ENCODE data around the gene TRMT112. TPM values are rescaled to one million over a fixed set of nuclear protein-coding genes. Genes with fewer than 3 reads are reported as not detected.
A peak's percentile ranks its signal among the peaks of the same experiment; 100 is the strongest.

Gene TRMT112
- polyA plus RNA-seq, 1 donor from 2014 or later = 335 TPM

DNA sequence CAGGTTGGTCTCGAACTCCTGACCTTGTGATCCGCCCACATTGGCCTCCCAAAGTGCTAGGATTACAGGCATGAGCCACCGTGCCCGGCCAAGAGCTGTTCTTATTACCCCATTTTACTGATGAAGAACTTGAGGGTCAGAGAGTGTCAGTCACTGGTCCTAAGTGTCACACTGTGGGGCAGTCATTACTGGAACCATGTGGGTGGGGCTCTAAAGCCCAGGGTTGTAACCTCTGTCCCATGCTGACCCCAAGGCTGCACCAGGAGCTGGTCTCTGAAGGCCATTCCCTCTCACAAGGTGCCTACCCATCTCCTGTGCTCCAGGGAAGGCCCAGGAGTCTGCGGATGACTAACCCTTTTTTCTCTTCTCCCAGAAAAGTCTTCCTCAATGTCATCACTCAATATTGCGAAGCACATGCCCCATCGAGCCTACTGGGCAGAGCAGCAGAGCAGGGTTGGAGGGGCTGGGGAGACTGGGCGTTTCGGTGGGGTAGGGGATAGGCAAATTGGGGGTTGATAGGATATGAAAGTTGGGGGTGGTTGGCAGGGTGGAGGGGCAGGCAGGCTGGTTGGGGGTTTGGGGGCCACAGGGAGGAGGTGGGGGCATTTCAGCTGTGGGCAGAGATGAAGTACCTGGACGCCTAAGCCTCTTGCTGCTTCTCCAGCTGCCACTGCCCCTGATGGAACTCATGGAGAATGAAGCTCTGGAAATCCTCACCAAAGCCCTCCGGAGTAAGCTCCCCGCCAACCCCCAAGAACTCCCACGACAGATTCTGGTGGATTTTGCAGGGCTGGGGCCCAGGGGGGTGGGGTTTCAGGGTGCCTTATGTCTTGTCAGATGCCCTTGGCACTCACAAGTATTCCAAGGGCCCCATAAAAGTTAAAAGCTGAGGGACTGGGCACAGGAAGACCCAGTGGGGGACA lies 14.0 kb downstream of the TRMT112 start:
- Histone ChIP-seq H3K9me3 (ENCODE audit: low read length) (no peaks in the 10 kb centered on the region), H2AFZ (ENCODE audit: low read depth, low read length) (no peak overlapping the region), H3K36me3 (ENCODE audit: insufficient read depth, low read length) (no peaks in the 10 kb centered on the region), H3K27me3 (ENCODE audit: insufficient read depth, low read depth, low read length) (peaks cover 37% of the 10 kb centered on the region), H3K79me2 (replicated peaks; ENCODE audit: insufficient read depth, low read length) (peaks cover 10% of the 10 kb centered on the region), H4K20me1 (ENCODE audit: insufficient read depth) (peaks cover 6% of the 10 kb centered on the region), H3K4me3 (ENCODE audit: low read length) (no peak overlapping the region), H3F3A (ENCODE audit: insufficient read depth, low read length, poor library complexity, severe bottlenecking) (no peaks in the 10 kb centered on the region), H3K9me2 (ENCODE audit: insufficient read depth, low read length) (no peaks in the 10 kb centered on the region), H3K27ac (ENCODE audit: low read length) (no peak overlapping the region), H3K4me2 (ENCODE audit: low read length) (no peak overlapping the region), H3K9ac (ENCODE audit: low read length) (no peak overlapping the region)
- TF ChIP-seq, protein P1, sequence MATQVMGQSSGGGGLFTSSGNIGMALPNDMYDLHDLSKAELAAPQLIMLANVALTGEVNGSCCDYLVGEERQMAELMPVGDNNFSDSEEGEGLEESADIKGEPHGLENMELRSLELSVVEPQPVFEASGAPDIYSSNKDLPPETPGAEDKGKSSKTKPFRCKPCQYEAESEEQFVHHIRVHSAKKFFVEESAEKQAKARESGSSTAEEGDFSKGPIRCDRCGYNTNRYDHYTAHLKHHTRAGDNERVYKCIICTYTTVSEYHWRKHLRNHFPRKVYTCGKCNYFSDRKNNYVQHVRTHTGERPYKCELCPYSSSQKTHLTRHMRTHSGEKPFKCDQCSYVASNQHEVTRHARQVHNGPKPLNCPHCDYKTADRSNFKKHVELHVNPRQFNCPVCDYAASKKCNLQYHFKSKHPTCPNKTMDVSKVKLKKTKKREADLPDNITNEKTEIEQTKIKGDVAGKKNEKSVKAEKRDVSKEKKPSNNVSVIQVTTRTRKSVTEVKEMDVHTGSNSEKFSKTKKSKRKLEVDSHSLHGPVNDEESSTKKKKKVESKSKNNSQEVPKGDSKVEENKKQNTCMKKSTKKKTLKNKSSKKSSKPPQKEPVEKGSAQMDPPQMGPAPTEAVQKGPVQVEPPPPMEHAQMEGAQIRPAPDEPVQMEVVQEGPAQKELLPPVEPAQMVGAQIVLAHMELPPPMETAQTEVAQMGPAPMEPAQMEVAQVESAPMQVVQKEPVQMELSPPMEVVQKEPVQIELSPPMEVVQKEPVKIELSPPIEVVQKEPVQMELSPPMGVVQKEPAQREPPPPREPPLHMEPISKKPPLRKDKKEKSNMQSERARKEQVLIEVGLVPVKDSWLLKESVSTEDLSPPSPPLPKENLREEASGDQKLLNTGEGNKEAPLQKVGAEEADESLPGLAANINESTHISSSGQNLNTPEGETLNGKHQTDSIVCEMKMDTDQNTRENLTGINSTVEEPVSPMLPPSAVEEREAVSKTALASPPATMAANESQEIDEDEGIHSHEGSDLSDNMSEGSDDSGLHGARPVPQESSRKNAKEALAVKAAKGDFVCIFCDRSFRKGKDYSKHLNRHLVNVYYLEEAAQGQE (IDR thresholded peaks at IDR 0.05; ENCODE audit: borderline replicate concordance) = no peak
- TF ChIP-seq POLR2AphosphoS5 (IDR thresholded peaks at IDR 0.05) = no peak
- no peak for TF ChIP-seq CTCF (IDR thresholded peaks at IDR 0.05; ENCODE audit: poor library complexity, severe bottlenecking)
- no peak for TF ChIP-seq MXI1 (conservative IDR thresholded peaks at IDR 0.05; ENCODE audit: poor library complexity, severe bottlenecking)
- no peak for TF ChIP-seq EP300 (conservative IDR thresholded peaks at IDR 0.05; ENCODE audit: poor library complexity, severe bottlenecking)
- no peak for TF ChIP-seq TAF1 (IDR thresholded peaks at IDR 0.05; ENCODE audit: low read depth)
- TF ChIP-seq EZH2 (IDR thresholded peaks at IDR 0.05; ENCODE audit: borderline replicate concordance, insufficient read depth, low read length, poor library complexity, severe bottlenecking) = no peak
- TF ChIP-seq RAD21 (conservative IDR thresholded peaks at IDR 0.05) = no peak
- TF ChIP-seq SMC3 (conservative IDR thresholded peaks at IDR 0.05; ENCODE audit: poor library complexity) = no peak

DNA sequence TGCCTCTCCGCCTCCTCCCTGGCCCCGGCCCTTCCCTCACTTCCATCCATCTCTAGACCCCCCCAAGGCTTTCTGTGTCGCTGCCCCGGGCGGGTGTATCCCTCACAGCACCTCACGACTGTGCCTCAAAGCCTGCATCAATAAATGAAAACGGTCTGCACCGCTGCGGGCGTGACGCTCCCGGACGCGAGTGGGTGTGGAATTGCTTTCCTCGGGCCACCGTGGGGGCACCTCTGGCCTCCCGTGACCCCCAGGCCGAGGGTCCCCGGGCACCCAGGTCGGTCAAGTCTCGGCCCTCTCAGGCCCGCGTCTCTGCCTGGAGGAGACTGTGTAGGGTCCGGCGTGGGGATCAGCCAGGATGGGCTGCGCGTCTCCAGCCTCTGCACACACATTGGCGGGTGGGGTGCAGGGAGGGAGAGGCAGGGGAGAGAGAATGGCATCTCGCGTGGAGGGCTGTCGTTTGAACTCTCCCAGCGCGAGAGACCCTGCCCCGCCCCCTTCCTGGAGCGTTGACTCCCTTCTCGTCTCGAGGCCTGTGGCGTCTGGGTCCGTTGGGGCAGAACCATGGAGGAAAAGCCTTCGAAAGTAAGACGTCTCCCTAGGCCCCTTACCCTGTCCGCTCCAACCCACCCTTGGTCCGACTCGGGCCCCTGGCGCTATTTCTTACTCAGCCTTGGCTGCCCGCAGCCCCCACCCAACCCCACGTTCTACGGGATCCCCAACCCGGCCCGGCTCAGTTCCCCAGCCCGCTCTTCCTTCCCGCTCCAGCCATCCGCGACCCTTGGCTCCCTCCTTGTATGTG lies 17.3 kb downstream of the TRMT112 start, which contains the start of gene CATSPERZ:
TSS of gene CATSPERZ (plus strand) at position 512 of the 802 bp plus-strand sequence. CDS start at position 565, 53 bp downstream.
- H3K79me2 ChIP-seq (replicated peaks; ENCODE audit: insufficient read depth, low read length) = no peaks in the 10 kb centered on the region
- H3K9me3 ChIP-seq (ENCODE audit: low read length) = no peaks in the 10 kb centered on the region
- peaks cover 70% of the 10 kb centered on the region for H3K27me3 ChIP-seq (ENCODE audit: insufficient read depth, low read depth, low read length)
- no peak within 1 kb of the TSS for H3K27ac ChIP-seq (ENCODE audit: low read length)
- no peaks in the 10 kb centered on the region for H3K9me2 ChIP-seq (ENCODE audit: insufficient read depth, low read length)
- H3F3A ChIP-seq (ENCODE audit: insufficient read depth, low read length, poor library complexity, severe bottlenecking) = no peaks in the 10 kb centered on the region
- no peaks in the 10 kb centered on the region for H4K20me1 ChIP-seq (ENCODE audit: insufficient read depth)
- no peak within 1 kb of the TSS for H3K4me2 ChIP-seq (ENCODE audit: low read length)
- no peaks in the 10 kb centered on the region for H3K36me3 ChIP-seq (ENCODE audit: insufficient read depth, low read length)
- TF ChIP-seq EZH2 (IDR thresholded peaks at IDR 0.05; ENCODE audit: borderline replicate concordance, insufficient read depth, low read length, poor library complexity, severe bottlenecking) (no peak), CTCF (IDR thresholded peaks at IDR 0.05; ENCODE audit: poor library complexity, severe bottlenecking) (no peak), EP300 (conservative IDR thresholded peaks at IDR 0.05; ENCODE audit: poor library complexity, severe bottlenecking) (no peak), TAF1 (IDR thresholded peaks at IDR 0.05; ENCODE audit: low read depth) (no peak), POLR2AphosphoS5 (IDR thresholded peaks at IDR 0.05) (no peak), MXI1 (conservative IDR thresholded peaks at IDR 0.05; ENCODE audit: poor library complexity, severe bottlenecking) (no peak), RAD21 (conservative IDR thresholded peaks at IDR 0.05) (no peak), SMC3 (conservative IDR thresholded peaks at IDR 0.05; ENCODE audit: poor library complexity) (no peak)
- TF ChIP-seq, protein P1 (IDR thresholded peaks at IDR 0.05; ENCODE audit: borderline replicate concordance) = no peak
- peak within 1 kb of the TSS; percentile 14 for H3K4me3 ChIP-seq (ENCODE audit: low read length)
- no peak within 1 kb of the TSS for H2AFZ ChIP-seq (ENCODE audit: low read depth, low read length)
- H3K9ac ChIP-seq (ENCODE audit: low read length) = no peak within 1 kb of the TSS
